HG02610 (cell line): Measurements from ENCODE around the gene HOXA1.

Experiments used
- ATAC-seq: cut with Tn5 transposase; IDR thresholded peaks from one replicate; pipeline ENCODE4 v1.9.1; 2021; ENCODE audit warnings: mild to moderate bottlenecking, moderate library complexity; ENCODE audit not compliant: unreplicated experiment

The HOXA1 gene

DNA sequence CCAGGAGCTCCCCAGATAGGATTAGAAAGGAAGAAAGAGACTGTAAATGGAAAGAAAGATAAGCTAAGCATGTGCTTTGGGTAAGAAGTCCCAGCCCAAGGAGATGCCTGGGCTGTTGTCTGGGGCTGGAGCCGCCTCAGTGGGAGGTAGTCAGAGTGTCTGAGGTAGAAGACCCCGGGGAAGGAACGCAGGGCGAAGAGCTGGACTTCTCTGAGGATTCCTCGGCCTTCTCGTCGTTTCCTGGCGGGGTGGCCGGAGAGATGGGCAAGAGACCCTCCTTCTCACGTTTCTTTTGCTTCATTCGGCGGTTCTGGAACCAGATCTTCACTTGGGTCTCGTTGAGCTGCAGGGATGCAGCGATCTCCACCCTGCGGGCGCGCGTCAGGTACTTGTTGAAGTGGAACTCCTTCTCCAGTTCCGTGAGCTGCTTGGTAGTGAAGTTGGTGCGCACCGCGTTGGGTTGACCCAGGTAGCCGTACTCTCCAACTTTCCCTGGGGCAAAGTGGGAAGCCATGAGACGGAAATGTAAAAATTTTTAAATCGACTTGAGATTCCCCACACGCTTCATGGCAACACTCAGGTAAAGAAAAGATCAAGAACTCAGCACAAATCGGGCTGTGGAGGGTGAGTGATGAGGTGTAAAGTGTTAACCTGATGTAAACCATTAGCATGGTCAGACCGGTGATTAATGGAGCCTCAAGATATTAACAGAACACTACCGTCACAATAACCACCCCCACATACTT lies 1.3 kb downstream of the HOXA1 start:
- no peak for ATAC-seq

DNA sequence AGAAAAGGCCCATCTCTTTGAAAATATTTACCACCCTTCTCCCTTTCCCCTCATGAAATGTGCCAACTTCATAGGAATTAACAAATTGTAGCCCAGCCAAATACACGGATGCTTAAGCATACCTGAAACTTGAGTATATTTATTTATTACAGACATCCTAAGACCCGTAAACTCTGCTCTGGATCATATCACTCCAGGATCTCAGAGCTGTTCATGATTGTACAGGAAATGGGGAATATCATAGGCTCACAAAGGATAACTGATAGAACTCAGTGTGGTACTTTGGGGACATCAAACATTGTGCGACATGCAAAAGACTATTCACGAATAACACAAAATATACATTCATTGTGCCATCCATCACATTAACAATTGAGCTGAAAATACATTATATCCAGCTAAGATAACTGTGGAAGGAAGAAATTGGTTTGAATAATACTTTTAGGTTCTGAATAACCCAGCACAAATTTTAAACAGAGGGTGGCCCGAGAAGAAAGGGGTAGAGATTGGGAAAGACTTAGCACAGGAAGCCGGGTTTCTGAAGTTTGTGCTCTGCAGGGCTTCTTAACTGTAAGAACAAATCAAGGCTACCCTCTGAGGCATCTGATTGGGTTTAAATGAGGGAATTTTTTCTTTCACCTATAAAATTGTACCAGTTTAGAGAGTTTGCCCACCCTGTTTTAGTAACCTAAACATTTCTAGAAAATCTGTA lies 2.5 kb downstream of the HOXA1 start:
- ATAC-seq: no peak

DNA sequence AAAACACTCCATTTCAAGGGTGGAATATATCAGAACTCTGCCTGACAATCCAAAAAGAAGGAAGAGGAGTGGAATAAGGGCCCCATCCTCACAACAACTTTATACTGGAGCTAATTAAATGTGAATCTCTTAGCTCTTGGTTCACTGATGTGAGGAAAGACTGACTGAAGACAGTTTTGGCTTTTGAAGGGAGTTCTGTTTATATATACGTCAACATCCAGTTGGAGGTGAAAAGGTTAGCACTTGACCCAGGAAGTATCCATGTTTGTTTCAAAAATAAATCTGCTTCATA lies 3.0 kb downstream of the HOXA1 start:
- no peak for ATAC-seq

DNA sequence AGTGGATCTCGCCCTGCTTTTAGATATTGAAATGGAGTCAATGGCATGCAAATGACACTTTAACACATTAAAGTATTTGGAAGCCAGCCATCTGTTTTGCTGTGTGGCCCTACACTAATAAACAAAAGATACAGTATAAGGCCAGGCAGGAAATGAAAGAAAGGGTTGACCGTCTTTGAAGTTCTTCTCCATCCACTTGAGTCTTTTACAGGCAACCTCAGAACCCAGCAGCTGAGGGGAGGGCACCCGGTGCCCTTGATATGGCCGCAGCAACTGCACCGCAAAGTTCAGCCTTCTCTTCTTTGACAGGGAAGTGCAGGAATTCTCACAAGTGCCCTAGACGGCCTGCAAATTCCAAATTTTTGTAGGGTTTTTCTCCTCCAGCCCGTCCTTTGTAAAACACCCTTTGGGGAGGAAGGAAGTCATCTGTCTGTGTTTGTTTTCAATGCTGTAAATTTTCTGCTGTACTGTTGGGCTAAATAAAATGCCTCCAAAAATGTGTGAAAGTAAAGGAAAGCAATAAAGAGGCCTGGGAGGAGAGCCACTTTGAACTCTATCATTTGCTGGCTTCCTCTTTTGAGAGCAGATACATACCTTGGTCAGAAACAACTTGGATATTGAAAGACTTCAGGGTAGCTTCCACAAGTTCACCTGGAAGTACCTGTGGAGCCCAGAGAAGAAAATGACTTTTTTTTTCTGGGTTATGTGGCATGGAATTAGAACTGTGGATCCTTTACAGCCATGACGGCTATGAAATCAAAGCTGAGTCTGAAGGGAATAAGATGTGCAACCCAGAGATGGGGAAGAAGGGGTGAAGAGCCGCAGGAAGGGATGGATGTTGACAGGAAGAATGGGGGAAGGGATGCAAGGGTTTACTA lies 3.6 kb downstream of the HOXA1 start:
- ATAC-seq: no peak

DNA sequence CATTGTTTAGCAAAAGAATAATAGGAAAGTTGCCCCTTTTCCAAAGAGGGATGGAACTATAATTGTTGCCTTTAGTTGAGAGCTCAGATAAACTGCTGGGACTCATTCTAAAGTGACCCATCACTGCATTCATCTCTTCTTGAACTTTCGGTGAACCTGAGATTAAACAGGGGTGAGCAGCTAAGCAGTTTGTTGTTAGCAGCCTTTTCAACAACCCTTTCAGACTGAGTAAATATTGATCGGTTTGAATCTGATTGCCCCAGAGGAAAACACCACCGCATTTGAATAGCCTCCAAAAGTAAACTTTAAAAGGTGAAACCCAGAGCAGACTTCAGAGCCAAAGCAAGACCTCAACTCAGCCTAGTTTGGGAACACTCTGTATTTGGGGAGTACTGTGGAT lies 4.7 kb downstream of the HOXA1 start:
- no peak for ATAC-seq

DNA sequence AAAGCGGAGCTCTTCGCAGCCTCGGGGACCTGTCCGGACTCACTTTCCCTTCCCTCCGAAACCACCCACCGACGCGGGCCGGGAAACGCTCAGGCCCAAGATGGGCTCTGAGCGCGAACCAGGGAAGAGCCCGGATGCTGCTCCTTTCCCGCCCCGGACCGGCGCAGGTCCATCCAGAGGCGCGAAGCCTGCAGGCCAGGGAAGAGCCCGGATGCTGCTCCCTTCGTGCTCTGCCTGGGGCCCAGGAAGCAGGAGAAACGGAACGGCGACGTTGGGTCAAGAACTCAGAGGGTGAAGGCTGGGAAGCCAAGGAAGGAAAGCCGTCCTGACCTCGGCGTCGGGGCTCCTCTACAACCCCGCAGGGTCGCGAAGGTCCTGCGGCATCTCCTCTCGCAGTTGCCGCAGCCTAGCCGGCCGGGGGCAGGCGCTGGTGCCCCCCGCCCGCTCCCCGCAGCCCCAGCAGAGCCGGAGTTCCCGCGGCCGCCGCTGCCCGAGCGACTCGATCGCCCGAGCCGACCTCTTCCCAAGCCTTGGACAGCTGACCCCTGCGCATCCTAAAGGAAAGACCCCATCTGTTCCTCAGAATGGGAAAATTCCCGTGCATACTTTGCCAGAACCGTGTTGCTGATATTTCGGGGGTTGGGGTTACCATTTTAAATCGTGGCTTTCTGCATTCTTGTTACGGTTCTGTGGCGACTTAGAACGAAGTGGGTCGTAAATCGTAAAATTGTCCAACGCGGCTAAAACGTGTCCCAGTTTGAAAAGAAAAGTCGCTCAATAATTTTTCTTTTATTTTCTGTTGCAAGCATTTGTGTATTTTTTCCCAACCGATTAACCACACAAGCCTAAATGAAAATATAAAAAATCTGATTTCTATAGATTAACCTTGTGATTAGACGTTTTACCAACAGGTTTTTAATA lies 7.5 kb downstream of the HOXA1 start:
- no peak for ATAC-seq

DNA sequence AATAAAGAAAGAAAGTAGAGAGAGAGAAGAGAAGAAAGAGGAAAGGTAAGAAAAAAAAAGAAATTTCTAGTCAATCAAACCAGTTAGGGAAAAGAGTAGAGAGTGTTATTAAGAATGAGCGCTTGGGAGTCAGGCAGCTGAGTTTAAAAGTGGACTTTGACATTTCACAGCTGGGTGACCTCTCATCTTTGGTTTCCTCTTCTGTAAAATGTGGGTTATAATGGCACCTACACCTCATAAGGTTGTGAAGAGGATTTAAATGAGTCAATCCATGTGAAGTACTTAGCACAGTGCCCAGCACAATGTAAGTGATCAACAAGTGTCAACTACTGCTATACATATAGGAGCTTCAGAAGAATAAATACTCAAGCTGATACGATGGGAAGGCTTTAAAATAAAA lies 12.2 kb downstream of the HOXA1 start:
- ATAC-seq: no peak

DNA sequence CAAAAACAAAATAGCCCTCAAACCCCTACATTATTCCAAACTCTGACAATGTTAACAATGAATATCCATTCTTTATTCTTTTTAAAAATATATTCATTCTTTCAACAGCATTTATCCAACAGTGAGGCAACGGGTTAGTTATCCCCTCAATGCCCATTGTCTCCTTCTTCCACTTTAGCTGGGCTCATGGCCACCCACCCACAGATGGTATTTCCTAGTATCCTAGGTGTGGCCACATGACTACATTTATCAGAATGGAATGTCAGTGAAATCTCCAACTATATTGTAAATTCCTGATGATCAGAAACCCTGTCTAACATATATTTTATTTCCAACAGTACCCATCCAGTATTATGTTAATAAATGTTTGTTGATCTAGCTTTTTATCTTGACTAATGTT lies 13.6 kb downstream of the HOXA1 start:
- no peak for ATAC-seq

DNA sequence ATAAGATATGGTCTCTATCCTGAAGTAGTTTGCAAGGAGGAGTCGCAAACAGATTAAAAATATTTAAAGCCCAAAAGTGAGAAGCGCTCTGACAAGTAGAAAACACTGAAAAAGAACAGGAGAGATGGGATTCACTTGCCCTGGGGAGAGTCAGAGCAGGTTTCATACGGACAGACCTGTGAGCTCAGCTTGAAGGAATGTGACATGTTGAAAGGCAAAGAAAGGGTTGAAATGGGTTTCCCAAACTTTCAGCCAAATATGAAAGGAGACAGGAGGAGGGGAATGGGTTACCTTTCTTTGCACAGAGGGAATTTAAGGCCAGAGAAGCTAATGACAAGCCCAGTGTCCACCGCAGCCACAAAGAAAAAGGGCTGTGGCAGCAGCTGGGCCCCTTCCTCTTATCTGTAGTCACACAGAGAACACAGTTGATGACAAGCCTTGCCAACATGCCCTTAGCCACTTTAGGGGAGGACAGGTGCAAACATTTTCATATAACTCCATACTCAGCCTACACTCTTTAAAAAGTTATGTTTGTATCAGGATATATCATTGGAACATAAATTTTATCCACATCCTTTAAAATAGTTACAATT lies 14.9 kb downstream of the HOXA1 start:
- ATAC-seq: no peak

DNA sequence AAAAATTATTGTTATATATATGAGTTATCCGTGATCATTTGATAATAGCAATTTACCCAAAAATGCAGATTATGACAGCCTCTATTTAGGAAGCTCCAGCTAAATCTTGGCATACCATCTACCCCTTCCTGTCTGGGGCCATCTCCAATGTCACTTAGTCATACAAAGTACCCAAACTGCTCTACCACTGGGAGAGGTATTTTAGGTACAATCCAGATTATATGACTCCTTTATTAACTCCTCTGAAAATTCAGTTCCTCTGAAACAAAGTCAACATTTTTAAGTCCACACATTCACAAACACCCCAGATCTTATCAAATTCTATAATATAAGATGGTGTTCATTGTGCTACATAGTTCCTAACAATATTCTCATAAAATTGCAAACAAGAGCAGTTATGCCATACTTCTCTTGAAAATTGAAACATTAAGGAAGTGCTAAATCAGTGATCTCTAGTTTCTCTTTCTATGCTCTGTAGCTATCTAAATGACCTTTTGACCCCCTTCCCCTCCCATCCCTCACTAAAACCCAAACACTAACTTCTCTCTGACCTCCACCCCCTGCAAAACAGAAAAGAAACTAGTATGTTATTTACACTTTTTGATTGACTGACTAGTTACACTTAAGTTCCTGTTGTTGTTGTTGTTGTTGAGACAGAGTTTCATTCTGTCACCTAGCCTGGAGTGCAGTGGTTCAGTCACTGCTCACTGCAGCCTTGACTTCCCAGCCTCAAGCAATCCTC lies 16.4 kb downstream of the HOXA1 start:
- no peak for ATAC-seq

DNA sequence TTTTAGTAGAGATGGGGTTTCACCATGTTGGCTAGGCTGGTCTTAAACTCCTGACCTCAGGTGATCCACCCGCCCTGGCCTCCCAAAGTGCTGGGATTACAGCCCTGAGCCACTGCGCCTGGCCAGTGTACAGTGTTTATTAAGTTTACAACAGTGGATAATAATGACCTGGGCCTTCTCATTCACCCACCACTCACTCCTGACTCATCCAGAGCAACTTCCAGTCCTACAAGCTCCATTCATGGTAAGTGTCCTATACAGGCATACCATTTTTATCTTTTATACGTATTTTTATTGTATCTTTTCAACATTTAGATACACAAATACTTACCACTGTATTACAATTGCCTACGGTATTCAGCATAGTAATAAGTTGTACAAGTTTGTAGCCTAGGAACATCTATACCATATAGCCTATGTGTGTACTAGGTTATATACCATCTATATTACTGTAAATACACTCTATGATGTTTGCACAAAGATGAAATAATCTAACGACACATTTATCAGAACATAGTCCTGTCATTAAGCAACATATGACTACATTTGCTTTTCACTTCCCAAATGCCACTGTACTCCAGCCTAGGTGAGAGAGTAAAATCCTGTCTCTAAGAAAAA lies 17.1 kb downstream of the HOXA1 start:
- ATAC-seq: no peak

DNA sequence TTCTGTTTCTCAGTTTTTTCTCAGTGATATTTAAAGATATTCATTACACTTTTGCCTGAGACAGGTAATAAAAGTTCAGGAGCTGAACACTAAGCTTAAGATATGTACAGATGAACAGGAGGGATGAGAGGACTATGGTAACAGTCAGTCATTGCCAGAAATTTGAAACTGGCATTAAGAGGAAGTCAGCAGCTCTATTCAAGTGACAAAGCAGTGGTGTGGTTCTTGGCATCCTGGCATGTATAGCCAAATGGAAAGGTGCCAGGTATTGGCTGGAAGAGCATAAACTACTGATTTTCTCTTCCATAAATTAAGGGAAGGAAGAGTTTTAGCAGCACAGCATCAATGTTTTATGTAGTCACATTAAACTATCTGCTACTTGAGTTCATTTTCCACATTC lies 22.7 kb downstream of the HOXA1 start:
- ATAC-seq: no peak

DNA sequence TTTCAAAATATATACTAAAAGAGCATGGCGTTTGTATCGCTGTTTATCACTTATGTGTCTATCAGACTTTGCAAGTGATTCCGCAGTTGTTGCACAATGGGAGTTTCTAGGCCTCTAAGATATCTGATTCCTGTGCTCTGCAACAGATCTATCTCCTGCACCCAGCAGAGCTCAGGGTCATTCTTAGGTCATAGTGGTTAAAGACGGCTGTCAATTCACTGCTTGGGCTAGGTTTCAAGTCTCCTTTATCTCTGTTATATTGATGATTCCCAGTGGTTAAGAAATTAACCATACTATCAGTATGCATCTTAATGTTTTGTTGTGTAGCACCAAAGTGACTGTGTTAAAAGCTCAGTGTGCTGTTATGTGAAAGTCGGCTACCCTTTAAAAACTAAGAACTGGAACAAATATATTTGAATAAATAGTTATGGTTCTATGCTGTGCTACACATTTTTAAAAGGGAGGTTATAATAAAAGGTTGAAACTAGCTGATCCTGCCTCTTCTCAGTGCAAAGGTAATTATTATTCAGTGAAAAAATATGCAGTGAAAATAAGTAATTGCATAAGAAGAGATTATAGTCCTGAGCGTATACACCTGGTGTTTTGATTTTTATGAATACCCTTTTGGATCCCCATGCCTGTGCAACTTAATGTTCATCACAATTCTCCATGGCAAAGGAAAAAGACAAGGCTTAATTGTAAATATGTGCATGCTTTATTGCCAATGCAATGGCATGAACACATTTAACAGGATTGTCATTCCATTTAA lies 24.0 kb downstream of the HOXA1 start:
- no peak for ATAC-seq

DNA sequence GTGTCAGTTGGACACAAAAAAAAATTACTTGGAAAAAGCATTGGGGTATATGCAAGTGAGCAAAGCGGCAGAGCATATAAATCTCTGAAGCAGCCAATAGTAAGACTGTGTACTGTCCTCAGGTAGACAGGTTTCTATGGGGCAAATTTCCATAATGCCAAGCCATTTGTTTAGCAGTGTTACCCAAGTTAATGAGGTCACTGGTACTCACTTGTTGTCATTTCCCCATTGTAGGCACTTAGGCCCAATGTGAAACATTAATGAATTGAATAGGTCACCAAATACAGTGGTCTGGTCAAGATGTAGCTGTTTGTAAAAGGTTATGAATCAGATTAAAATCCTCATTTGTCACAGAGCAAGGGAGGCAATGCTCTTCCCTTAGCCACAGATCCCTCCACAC lies 27.5 kb downstream of the HOXA1 start:
- ATAC-seq: no peak

DNA sequence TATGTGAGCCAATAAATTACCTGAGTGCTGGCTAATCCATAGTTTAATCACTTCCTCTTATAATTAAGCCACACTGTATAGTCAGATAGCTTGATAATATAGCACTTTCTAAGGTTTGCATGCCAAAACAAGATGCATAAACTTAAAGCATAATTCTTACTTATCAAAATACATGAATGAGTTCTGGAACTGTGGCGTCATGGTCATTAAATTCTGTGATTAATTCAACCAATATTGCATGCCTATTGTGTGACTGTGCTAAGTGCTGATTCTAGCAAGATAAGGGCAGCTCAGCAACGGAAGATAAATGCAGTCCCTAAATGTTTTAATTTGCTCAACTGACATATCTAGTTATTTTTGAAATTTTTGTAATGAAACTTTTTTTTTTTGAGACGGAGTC lies 29.7 kb downstream of the HOXA1 start:
- ATAC-seq: no peak

DNA sequence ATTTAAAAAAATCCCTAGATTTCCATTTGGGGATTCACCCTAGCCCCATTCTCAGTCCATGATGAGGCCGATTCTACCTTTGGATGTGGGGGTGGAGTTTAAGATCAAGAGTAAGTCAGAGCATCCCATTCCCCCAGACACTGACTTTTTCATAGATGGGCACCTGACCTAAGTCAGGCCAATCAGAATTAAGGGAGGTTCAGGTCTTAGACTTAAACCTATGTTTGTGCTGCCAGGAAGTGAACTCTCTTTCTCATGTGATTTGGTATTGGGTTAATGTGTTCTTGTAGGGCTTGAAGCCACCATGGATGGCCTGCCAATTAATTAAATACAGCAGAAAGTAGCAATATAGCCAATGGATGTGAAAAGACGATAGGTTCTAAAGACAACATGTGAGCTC lies 30.1 kb downstream of the HOXA1 start:
- no peak for ATAC-seq

DNA sequence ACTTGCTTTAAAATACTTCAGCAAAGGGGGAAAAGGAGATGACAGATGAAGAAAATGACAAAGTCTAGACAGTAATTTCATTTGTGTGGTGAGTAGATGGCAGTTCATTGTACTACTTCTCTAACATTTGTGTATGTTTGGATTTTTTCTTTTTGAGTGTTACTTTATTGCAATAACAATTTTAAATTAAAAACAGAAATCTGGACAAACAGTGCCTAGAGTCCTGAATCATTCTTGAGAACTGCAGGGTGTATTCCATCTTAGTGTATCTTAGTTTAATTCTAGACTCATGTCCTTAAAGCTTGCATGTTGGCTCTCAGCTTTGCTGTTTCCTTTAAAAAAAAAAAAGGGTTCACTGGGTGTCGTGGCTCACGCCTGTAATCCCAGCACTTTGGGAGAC lies 31.1 kb downstream of the HOXA1 start:
- no peak for ATAC-seq

DNA sequence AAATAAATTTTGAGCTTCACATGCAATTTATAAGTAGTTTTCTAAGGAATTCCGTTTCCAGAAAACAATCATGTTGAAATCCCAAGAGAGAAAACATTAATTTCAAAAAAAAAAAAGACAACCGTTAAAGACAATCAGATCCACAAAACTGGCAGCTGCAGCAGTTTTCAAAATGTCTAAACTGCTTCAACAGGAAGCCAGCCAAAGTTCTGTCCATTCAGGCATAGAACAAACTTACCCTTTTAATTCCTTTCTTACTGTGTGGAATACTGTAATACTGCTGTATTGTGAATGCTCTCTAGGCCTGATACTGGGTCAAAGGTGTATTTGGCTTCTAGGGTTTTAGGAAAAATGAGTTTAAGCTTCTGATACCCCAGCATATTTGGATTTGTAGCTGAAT lies 31.6 kb downstream of the HOXA1 start:
- ATAC-seq: no peak

DNA sequence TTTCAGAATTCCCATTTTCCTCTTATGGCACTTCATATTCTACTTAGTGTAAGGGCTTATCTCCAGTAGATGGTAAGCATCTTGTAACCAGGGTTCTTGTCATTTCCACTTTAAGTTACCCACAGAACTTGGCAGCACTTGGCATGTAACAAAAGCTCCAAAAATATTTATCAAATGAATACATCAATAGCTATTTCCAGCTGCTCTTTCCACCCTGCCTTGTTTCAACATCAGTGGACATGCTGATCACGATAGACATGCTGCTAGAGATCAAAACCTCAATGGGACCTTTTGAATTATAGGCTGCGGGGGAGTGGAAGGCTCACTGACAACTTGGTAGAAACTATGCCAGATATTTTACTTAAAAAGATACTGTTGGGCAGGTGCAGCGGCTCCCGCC lies 32.9 kb downstream of the HOXA1 start:
- no peak for ATAC-seq
